NCI-H2227 treated with DMSO at 0.1 percent for 48 hours (cell line): Measurements from ENCODE around the gene LEF1.
A peak's percentile ranks its signal among the peaks of the same experiment; 100 is the strongest.

Experiments used
- DNase-seq: peaks from one replicate; lab custom pipeline; 2025; lab: John Stamatoyannopoulos, UW

Gene LEF1

GRCh38 chr4:108174856-108175255, 6.1 kb upstream of the LEF1 start:
- no peak for DNase-seq

DNA sequence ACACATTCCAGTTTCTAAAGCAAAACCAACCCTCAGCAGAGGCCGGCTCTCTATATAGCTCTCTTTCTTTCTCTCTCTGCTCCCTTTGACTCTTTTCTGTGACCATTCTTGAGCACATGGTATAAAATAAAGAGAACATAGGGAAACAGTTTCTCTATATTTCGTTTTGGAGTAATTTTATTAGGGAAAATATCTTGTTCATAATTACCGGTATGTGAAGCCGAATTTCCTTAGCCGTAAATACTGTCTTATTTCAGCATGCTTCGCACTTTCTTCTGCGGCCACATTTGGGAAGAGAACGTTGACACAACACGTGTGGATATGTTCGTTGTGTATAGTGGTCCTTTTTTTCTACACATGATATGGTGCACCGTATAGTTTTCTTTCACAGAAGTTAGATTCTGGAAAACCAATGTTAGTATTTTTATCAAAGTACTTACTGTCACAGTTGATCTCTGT, 4.9 kb upstream of the LEF1 start:
- DNase-seq: no peak

- DNase-seq: peak; percentile 59
Observed at GRCh38 chr4:108172753-108173598, 4.2 kb upstream of the LEF1 start.

DNA sequence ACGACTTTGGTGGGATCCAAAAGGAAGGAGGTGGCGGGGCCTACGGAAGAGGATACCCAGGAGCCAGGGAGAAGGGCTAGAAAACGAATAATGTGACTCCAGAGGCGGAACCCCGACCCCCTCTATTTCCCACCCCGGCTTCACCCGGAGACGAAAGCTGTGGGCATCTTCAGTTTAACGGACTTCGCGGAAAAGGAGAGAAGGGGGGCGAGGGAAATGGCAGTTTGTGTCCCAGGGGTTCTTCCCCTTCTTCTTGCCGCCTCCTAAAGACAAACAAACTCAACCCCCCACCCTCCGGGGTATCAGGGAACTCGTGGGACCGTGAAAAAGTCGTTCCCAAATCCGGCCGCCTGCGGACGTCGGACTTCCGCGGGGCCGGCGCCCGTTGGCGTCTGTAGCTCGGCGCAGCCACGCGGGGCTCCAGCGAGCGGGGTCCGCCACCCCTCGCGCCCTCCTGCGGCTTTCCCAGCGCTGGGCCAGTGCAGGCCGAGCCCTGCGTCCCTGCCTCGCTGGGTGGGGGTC, 3.6 kb upstream of the LEF1 start:
- DNase-seq: no peak

DNA sequence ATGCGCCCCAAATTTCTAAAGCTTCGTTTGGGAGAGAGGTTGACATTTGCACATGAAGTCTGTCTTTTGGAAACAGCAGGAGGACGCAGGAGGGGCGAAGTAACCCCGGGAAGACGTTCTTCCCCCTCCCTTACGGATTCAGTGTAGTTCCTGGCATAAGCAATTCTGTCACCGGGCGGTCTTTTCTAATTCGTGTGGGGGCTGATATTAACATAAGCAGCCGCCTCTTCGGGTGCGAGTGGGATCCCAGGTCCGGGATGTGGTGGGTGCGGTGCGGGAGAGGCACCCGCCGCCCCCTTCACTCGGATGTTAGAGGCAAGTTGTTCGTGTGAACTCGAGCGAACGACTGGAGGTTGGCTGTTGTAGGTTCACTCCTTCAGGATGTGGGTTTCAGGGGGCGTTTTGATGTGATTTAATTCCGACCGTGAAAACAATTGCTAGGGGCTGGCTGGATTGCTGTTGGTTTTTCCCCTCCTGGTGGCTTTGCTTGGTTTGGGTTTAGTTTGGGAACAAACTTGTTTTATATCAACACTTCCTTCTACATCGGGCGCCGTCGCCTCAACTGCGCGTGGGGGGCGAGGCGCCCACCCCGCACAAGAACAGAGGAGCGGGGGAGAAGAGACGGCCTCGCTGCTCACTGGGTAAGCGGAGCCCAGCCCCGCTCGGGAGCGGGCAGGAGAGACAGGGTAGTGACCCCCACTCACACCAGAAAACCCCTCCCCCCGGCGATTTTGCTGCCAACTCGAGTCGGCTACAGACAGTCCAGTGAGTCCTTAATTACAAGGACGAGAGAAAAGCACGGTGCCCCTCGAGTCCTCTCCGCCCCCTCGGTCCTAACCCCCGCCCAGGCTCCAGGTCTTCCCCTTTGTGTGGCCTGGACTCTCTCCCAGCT, 2.9 kb upstream of the LEF1 start:
- peak; percentile 26 for DNase-seq

- no peak for DNase-seq
Observed at GRCh38 chr4:108170631-108171338, 2.1 kb upstream of the LEF1 start.

DNA sequence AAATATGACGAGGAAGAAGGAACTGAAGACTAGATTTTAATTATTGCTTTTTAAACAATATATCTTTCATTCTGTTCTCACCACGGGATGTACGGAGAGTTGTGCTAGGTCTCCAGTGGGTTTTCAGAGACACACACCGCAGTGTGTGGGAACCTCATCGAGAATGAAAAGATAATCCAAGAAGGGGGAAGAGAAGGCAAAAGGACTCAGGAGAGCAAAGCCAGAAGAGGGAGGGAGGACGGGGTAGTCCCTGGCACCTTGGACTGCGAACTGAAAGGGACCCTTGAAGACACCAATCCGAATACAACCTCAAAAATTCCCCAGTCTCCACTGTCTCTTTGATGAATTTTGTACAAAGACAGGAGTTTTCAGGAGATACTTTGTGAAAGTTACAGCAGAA, 932 bp upstream of the LEF1 start:
- no peak for DNase-seq

DNA sequence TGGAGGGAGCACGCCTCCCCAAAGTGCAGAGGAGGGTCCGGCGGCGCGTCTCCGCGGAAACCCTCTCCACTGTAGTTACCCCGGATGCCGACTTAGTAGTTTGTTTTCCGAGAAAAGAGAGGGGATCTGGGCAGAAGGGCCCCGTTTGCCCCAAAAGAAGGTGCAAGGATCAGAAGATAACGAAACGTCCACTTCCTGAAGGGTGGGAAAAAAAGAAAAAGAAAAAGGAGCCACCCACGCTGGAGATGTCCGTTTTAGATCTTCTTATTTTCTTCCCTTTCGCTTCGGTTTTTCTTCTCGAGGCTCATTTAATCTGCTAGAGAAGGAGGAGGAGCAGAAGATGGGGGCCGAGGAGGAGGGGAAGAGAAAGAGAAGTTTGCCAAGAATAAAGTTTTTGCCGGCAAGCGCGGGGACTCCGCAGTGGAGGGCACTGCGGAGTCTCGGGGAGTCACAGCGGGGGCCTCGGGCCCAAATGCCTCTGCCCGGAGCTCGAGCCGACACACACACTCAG, 517 bp downstream of the LEF1 start:
- peak; percentile 37 for DNase-seq

DNA sequence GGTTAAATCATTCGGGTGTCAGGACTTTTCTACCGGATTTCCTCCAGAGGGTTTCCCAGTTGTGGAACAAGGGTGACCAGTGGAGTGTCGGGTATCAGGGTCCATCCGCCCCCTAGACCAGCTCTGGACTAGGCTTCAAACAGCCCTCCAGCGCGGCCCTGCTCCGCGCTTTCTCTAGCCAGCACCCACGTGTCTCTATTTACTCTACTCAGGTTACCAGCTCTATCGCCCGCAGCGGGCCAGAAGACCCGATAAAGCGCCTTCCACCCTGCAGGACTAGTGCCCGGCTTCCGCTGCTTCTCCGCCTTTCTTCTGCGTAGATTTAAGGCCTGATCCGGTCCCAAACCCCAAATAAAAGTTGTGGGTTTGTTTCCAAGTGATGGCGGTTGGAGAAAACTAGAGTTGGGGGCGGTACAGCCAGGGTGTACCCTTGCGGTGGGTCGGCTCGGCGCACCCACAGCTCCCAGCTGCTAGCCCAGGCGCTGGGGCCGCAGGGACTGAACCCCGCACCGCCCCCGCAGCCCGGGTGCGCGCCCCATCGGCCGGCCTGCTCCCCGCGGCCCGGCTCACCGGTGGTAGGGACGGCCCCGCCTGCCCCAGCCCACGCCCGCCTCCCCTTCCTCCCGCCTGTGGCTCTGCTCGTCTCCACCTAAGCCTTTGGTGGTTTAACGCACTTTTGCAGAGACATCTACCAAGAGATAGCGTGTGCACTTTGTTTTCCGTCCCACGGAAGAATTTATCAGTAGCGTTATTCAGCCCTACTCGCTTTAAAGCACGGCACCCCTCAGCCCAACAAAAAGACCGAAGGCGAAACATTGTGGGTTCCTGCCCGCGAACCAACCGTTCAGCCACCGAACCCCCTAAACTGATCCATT, 2.1 kb downstream of the LEF1 start:
- no peak for DNase-seq

GRCh38 chr4:108166038-108166437, 2.7 kb downstream of the LEF1 start:
- no peak for DNase-seq

- no peak for DNase-seq
Observed at GRCh38 chr4:108165586-108165985, 3.1 kb downstream of the LEF1 start.

DNA sequence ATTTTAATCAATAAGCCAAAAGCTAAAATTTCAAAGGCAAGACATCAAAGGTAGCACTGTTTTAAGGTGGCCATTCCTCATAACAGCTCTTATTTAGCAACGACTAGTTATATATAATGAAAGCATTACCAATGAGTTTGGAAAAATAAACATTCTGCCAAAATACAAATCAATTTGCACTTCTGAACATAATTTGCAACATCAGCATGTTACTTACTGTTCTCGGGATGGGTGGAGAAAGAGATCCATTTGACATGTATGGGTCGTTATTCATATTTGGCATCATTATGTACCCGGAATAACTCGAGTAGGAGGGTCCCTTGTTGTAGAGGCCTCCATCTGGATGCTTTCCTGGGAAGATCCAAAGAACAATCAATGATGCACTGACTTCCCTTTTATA, 5.4 kb downstream of the LEF1 start:
- no peak for DNase-seq

DNA sequence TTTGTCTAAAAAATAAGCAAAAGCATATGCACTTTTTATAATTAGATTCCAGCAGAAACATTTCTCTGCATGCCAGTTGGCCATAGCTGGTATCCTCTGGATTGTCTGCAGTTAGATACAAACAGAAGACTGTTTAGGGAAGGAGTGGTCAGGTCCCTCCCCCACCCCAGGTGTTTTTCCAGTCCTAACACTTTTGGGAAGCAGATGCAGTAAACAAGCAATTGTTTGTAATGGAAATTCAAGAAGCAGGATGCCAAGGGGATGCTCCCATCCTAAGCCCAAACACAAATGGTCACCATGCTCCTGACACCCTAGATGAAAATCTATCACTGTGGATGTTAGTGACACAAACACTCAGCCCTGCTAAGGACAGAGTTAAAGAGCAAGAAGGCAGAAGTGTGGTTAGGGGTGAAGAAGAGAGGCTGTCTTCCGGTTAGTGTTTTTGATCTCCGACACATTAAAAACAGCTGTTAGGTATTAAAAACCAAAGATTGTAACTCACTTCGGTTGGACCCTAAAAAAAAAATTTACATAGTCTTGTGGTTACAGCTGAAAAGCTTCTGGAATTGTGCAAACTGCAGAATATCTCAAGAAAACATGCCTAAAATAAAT, 7.9 kb downstream of the LEF1 start:
- DNase-seq: no peak

DNA sequence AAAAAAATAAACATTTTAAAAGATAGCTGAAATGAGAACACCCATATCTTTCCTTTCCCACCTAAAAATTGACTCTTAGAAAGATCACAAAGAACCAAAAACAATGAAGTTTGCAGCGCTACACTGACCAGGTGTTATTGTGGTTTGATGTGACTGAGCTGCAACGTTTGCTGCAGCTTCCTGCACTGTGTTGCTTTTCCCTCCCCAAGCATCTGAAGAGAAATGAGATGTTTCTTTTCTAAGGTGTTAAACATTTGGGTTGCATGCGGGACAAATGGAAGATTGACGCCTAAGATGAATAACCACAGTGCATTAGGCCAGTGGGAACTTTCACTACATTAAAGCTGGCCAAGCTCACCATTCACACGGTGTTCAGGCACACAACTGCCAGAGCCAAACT, 8.9 kb downstream of the LEF1 start:
- no peak for DNase-seq

DNA sequence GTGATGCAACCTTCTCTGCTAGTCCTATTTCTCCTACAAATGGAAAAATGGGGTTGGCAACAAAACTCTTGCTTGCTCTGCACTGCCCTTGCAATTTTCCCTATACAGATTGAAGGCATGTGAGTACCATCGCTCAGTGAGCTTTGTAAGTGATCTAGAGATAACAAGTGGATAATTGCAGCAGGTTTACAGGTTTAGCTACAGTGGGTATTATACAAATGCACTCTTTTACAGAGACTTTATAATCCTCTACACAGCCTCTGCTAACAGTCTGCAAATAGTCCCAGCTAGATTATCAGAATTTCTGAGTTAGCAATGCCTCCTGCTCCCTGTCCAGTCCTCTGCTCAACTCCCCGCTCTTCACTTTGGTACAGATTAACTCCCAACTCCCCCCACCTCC, 11.1 kb downstream of the LEF1 start:
- peak; percentile 42 for DNase-seq

GRCh38 chr4:108156391-108156790, 12.3 kb downstream of the LEF1 start:
- no peak for DNase-seq

- DNase-seq: no peak
Observed at GRCh38 chr4:108155373-108155772, 13.4 kb downstream of the LEF1 start.

DNA sequence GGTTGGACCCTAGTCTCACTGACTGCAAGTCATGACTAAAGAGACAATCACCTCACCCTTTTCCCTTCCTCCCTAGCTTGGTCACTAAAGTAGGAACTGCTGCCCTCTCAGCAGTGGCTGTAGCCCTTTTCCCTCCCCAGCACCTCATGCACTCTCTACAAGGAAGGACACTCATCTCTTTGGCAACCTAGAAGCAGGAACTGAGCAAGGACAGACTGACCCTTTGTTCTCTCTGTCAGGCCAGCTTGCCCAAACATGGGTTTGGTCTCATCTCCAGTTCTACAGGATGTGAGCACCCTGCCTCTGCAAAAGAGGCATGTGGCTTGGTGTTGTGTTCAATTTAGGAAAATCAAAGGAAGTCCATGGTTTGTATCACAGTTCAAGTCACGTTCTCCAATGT, 15.8 kb downstream of the LEF1 start:
- DNase-seq: no peak

DNA sequence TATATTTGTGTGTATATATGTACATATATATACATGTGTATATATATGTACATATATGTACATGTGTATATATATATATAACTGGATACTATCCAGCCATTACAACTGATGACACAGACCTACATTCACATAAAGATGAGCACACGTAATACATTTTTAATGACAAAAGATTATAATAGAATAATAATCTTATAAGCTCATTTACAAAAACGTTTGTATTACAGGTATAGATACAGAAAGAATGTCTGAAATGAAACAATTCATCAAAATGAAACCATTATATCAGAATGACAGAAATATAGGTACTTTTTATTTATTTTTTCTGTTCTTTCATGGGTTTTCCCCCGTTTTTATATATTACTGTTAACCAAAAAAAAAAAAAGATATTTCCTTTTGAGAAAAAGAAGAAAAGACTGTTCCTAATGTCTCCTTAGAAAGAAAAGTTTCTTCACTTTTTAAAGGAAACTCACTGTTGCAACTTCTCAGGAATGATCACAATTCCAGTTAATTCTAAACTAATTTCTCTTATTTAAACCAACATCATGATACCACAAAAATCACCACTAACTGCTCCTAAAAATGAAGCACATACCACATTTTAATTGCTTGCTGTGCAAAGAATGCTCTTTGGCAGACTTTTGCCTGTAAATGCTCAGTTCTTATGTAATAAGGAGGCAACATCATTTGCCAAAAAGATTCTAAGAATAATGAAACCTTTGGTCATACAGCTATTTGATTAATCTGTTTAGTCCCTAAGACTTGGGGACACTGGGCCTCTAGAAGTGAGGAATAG, 18.9 kb downstream of the LEF1 start:
- no peak for DNase-seq

DNA sequence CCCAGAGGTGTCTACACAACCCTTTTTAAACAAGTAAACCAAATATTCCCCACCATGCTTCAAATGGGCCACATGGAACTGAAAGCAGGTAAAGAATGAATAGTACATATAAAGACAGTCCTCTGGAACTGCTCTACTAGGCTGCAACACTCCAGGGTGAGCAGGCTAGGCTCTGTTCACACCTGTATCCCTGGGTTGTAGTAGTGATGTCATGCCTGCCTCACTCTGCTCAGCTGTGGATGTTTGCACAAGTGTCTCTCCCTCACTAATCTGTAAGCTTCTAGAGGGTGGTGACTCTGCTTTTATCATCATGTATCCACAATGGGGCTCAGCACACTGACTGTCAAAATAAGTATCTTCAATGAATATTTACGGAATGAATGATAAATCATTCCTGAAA, 20.4 kb downstream of the LEF1 start:
- DNase-seq: no peak
